CD4-positive, alpha-beta T cell treated with Interleukin-4 for 4 hours (primary cell): ENCODE data around the gene HECA.
"Not testable (repeated sequence)": the region's sequence is repeated elsewhere in the genome, so short reads cannot be mapped to it uniquely, and the experiment has no call there.

Experiments
- DNase-seq: peaks from one replicate; pipeline ENCODE4 v3.0.0-alpha.2; 2020

Gene HECA

GRCh38 chr6:139134817-139135577, at the start of gene HECA:
Gene HECA, plus strand, starts transcription at chr6:139135080. Its CDS starts 317 bp downstream, at chr6:139135397.
- peak; percentile 97 for DNase-seq

GRCh38 chr6:139091826-139092225, 43.1 kb upstream of the HECA start:
- DNase-seq = no peak

- DNase-seq = no peak
These were observed 34.9 kb upstream of the HECA start for GRCh38 chr6:139099984-139100383.

GRCh38 chr6:139107051-139107450, 27.8 kb upstream of the HECA start:
- no peak for DNase-seq

GRCh38 chr6:139108378-139108777, 26.5 kb upstream of the HECA start:
- DNase-seq = no peak

GRCh38 chr6:139109558-139109957, 25.3 kb upstream of the HECA start:
- DNase-seq = peak; percentile 36

- DNase-seq = no peak
These were observed 22.7 kb upstream of the HECA start for GRCh38 chr6:139112146-139112545.

GRCh38 chr6:139112561-139112960, 22.3 kb upstream of the HECA start:
- no peak for DNase-seq

- no peak for DNase-seq
These were observed 20.1 kb upstream of the HECA start for GRCh38 chr6:139114746-139115145.

GRCh38 chr6:139115989-139116758, 18.7 kb upstream of the HECA start:
- no peak for DNase-seq

- no peak for DNase-seq
These were observed 17.1 kb upstream of the HECA start for GRCh38 chr6:139117734-139118133.

- DNase-seq = no peak
These were observed 15.3 kb upstream of the HECA start for GRCh38 chr6:139119552-139119951.

GRCh38 chr6:139122823-139123222, 12.1 kb upstream of the HECA start:
- not testable (repeated sequence) for DNase-seq

- DNase-seq = peak; percentile 92
These were observed 9.8 kb upstream of the HECA start for GRCh38 chr6:139124887-139125672.

- peak; percentile 67 for DNase-seq
These were observed 8.6 kb upstream of the HECA start for GRCh38 chr6:139126255-139126654.

- DNase-seq = no peak
These were observed 7.9 kb upstream of the HECA start for GRCh38 chr6:139126931-139127330.

GRCh38 chr6:139129284-139129683, 5.6 kb upstream of the HECA start:
- DNase-seq = no peak

- no peak for DNase-seq
These were observed 3.1 kb upstream of the HECA start for GRCh38 chr6:139131736-139132280.

GRCh38 chr6:139133262-139134063, 1.4 kb upstream of the HECA start:
- no peak for DNase-seq

GRCh38 chr6:139134064-139134395, 850 bp upstream of the HECA start:
- DNase-seq = no peak

- DNase-seq = no peak
These were observed 982 bp downstream of the HECA start for GRCh38 chr6:139135578-139136545.
